GM12892 (cell line): ENCODE results near the gene DHODH.

ENCODE experiments used
- POLR2A ChIP-seq: IDR thresholded peaks from 2 replicates; pipeline ENCODE4 v1.6.1; 2011; ENCODE audit warnings: low read depth, low read length, control low read depth
- POLR2AphosphoS5 ChIP-seq: IDR thresholded peaks from 2 replicates; pipeline ENCODE4 v1.6.1; 2011; ENCODE audit warnings: low read depth, low read length, control low read depth
- TAF1 ChIP-seq: IDR thresholded peaks from 2 replicates; pipeline ENCODE4 v1.6.1; 2011; ENCODE audit warnings: low read depth, mild to moderate bottlenecking, control low read depth, low read length, borderline replicate concordance

DNA sequence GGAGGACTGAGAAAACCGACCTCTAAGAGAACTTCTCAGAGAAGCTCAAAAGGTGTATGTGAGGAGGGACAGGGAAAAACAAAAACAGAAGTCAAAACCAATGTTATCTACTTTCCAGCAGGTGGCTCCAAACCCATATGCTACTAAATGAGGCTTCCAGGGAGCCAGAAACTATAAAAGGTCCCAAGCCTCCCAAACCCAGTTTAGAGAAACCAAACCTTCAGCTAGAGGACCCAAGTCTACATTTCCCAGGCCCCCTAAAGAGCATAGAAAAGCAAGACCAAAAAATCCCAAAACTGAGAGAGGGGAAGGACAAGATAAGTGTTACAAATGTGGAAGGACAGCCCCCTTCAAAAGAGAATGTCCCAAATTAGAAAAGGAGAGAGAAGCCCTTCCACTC, 58.2 kb downstream of the DHODH start:
- TF ChIP-seq POLR2AphosphoS5 (no peak), POLR2A (no peak), TAF1 (no peak)
